ENCODE measurements around the gene BBLN.
"Not testable (repeated sequence)": the region's sequence is repeated elsewhere in the genome, so short reads cannot be mapped to it uniquely, and the experiment has no call there.

The BBLN gene

GRCh38 chr9:128124451-128124850, 35.6 kb upstream of the BBLN start:
- in situ Hi-C loops (cut with HindIII; ENCODE audit: low sequenced_read_pairs), result no loop called here

GRCh38 chr9:128124873-128125579, 35.0 kb upstream of the BBLN start:
- in situ Hi-C loops (cut with HindIII; ENCODE audit: low sequenced_read_pairs), result no loop called here

GRCh38 chr9:128125580-128126354, 34.3 kb upstream of the BBLN start:
- in situ Hi-C loops (cut with HindIII; ENCODE audit: low sequenced_read_pairs), result no loop called here

GRCh38 chr9:128127568-128127989, 32.5 kb upstream of the BBLN start, which contains the start of gene PTGES2:
PTGES2 (minus strand) TSS chr9:128127729; CDS start chr9:128127717, 12 bp downstream.
- in situ Hi-C loops (cut with HindIII; ENCODE audit: low sequenced_read_pairs), result no loop called here

- in situ Hi-C loops (cut with HindIII; ENCODE audit: low sequenced_read_pairs), result no loop called here
Measured at GRCh38 chr9:128127990-128128835, 31.9 kb upstream of the BBLN start.

GRCh38 chr9:128128836-128129590, 31.1 kb upstream of the BBLN start:
- in situ Hi-C loops (cut with HindIII; ENCODE audit: low sequenced_read_pairs), result no loop called here

GRCh38 chr9:128129976-128130590, 30.0 kb upstream of the BBLN start:
- in situ Hi-C loops (cut with HindIII; ENCODE audit: low sequenced_read_pairs), result not testable (repeated sequence)

GRCh38 chr9:128130651-128131050, 29.4 kb upstream of the BBLN start:
- in situ Hi-C loops (cut with HindIII; ENCODE audit: low sequenced_read_pairs), result not testable (repeated sequence)

DNA sequence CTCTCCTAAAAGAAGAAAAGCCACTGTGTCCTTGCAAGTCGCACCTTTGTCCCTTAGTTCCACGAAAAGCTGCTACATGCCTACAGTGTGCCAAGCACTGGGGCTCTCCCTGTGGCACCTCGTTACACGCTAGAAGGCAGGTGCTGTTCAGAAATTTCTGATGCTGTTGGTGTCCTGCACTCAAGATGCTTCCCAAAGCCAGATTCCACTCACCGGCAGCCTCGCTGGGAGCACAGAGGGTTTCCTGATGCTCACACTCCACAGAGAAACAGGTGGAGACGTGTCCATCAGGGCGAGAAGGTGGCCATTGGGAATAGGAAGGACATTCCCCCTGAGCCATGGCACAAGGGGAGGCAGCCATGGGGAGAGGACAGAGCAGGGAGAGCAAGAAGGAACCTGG, 28.7 kb upstream of the BBLN start:
- in situ Hi-C loops (cut with HindIII; ENCODE audit: low sequenced_read_pairs), result not testable (repeated sequence)

GRCh38 chr9:128132139-128132538, 27.9 kb upstream of the BBLN start:
- in situ Hi-C loops (cut with HindIII; ENCODE audit: low sequenced_read_pairs), result not testable (repeated sequence)

- in situ Hi-C loops (cut with HindIII; ENCODE audit: low sequenced_read_pairs), result not testable (repeated sequence)
Measured at GRCh38 chr9:128135561-128135960, 24.5 kb upstream of the BBLN start.

DNA sequence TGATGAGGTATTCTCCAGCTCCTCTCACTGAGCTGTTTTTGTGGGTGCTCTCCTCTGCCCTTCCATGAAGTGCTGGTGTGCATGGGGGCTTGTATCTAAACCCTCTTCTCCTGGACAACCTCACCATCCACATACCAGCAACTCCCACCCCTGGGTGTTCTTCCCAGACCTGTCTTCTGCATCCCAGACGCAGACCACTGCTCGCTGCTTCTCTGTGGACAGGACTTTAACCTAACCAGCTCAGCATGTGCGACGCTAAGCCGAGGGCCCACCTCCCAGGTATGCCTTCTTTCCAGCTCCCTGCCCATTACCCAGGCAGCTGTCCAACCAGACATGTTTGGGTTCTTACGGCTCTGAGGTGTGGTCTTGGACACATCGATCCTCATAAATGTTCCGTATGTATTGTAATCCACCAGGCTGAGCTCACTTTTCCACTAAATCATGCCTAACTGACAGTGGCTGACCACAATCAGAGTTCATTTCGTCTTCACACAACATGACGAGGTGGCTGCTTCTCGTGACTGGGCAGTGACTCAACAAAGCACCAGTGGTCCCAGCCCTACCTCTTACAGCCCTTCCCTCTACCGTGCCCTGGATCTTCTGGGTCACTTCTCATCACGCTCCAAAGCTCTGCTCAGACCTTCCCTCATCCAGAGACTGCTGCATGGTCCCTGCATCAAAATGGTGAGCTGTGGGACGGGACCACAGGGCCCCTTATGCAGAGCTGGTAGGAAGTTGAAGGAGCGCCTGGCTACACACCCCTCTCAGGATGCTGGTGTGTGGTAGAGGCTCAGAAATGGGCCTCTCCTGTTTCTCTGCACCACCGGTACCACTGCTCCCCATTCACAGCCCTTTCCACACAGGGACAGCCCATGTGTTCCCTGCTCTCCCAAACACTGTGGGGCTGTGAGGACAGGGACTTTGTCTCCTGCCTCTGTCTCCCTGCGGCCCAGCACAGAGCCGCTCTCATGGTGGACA, 23.0 kb upstream of the BBLN start:
- in situ Hi-C loops (cut with HindIII; ENCODE audit: low sequenced_read_pairs), result no loop called here

DNA sequence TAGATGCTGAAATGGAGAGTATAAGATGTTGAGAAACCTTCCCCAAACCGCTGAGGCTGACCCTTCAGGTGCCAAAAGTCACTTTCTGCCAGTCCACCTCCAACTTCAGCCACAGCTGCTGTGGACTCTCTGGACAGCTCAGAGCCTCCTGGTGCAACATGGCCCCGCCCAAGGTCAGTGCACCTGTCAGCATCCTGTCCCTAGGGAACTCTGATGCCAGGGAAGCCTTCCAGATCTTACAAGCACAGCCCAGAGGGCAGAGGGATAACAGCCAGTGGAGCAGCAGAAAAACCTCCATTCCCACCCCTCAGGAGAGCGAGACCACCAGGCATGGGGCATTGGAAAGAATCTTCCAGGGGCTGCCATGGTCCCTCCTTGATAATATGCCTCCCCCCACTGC, 22.1 kb upstream of the BBLN start:
- in situ Hi-C loops (cut with HindIII; ENCODE audit: low sequenced_read_pairs), result no loop called here

- in situ Hi-C loops (cut with HindIII; ENCODE audit: low sequenced_read_pairs), result no loop called here
Measured at GRCh38 chr9:128139621-128140020, 20.4 kb upstream of the BBLN start.

GRCh38 chr9:128141604-128142003, 18.5 kb upstream of the BBLN start:
- in situ Hi-C loops (cut with HindIII; ENCODE audit: low sequenced_read_pairs), result no loop called here

DNA sequence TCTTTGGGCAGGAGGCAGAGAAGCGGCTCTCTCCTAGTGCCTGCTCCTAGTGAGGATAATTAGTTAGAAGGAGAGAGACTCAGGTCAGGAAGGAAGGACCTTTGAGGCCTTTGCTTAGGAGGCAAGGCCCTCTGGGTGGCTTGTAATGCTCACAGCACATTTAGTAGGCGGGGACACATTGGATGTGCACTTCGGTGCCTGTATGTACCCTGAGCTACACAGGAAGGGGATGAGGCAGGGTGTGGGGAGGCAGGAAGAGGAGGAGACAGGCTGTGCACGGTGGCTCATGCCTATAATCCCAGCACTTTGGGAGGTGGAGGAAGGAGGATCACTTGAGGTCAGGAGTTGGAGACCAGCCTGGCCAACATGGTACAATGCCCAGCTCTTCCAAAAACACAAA, 18.0 kb upstream of the BBLN start:
- in situ Hi-C loops (cut with HindIII; ENCODE audit: low sequenced_read_pairs), result no loop called here

DNA sequence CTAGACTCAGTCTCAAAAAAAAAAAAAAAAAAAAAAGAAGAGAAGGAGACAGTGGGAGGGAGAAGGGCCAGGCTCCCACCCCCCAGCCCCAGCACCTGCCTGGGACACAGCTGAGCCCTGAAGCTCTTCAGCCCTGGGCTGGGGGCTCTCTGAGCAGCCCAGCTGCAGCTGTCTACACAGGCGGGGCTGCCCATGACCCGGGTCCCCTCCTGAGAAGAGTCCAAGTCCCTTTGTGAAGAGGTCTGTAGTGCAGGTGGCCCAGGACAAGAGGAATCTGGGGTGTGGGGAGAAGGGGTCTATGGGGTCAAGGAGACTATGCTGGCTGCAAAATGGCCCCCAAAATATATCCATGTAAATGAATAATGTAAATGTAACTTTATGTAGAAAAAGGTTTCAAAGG, 17.5 kb upstream of the BBLN start:
- in situ Hi-C loops (cut with HindIII; ENCODE audit: low sequenced_read_pairs), result no loop called here

DNA sequence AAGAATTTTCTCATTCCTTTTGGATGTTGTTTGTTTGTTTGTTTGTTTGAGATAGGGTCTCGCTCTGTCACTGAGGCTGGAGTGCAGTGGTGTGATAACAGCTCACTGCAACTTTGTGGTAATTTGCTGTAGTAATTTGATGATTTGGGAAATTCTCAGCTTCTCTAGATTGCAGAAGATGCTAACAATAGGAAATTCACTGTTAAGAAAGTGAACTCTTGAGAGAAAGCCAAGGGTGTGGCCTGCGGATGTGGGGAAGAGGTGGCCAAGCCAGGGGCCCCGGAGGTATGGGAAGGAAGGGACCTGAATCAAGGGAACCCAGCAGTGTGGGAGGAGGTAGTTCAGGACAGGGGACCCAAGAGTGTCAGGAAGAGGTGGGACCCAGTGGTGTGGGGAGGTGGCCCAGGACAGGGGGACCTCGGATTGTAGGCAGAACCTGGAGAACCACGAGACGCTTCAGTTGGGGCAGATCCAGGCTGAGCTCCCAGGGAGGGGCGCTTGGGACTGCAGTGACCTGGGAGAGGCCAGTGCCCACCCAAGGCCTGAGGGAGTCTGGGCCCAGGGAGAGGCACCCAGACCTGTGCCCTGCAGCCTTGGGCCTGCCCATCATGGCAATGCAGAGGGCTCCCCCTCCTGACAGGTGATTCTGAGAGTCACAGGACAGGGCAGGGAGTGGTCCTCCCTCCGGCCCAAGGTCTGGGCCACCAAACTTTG, 16.4 kb upstream of the BBLN start:
- in situ Hi-C loops (cut with HindIII; ENCODE audit: low sequenced_read_pairs), result no loop called here
